Measurements from ENCODE around the gene LTBR.

Gene LTBR

GRCh38 chr12:6362403-6362802 lies 21.6 kb upstream of the LTBR start:
- TF ChIP-seq CTCF (IDR thresholded peaks at IDR 0.05; ENCODE audit: low read depth, low read length), result no peak
- in situ Hi-C loops (cut with HindIII; ENCODE audit: low sequenced_read_pairs), result no loop called here
- DNase-seq (ENCODE audit: low read depth, low spot score), result no peak
- H3K4me3 ChIP-seq (ENCODE audit: low read depth, low read length), result no peak overlapping the region

- H3K4me3 ChIP-seq (ENCODE audit: low read depth, low read length), result no peak overlapping the region
- DNase-seq (ENCODE audit: low read depth, low spot score), result no peak
- in situ Hi-C loops (cut with HindIII; ENCODE audit: low sequenced_read_pairs), result no loop called here
- TF ChIP-seq CTCF (IDR thresholded peaks at IDR 0.05; ENCODE audit: low read depth, low read length), result no peak
These were observed 21.0 kb upstream of the LTBR start for GRCh38 chr12:6363010-6363329.

GRCh38 chr12:6363330-6364043 lies 20.5 kb upstream of the LTBR start:
- DNase-seq (ENCODE audit: low read depth, low spot score), result peak; percentile 47
- in situ Hi-C loops (cut with HindIII; ENCODE audit: low sequenced_read_pairs), result no loop called here
- peak overlapping the region; percentile 32 for H3K4me3 ChIP-seq (ENCODE audit: low read depth, low read length)
- no peak for TF ChIP-seq CTCF (IDR thresholded peaks at IDR 0.05; ENCODE audit: low read depth, low read length)

GRCh38 chr12:6364044-6364374 lies 20.0 kb upstream of the LTBR start:
- in situ Hi-C loops (cut with HindIII; ENCODE audit: low sequenced_read_pairs), result no loop called here
- no peak for TF ChIP-seq CTCF (IDR thresholded peaks at IDR 0.05; ENCODE audit: low read depth, low read length)
- no peak for DNase-seq (ENCODE audit: low read depth, low spot score)
- no peak overlapping the region for H3K4me3 ChIP-seq (ENCODE audit: low read depth, low read length)

GRCh38 chr12:6367065-6367968 lies 16.6 kb upstream of the LTBR start:
- in situ Hi-C loops (cut with HindIII; ENCODE audit: low sequenced_read_pairs), result no loop called here
- DNase-seq (ENCODE audit: low read depth, low spot score), result no peak
- H3K4me3 ChIP-seq (ENCODE audit: low read depth, low read length), result no peak overlapping the region

More at GRCh38 chr12:6367065-6367968, 16.6 kb upstream of the LTBR start:
- peak; percentile 18 for TF ChIP-seq CTCF (IDR thresholded peaks at IDR 0.05; ENCODE audit: low read depth, low read length)
